Adrenal gland (tissue), 5 donors: ENCODE data around the gene ZCCHC3.

ENCODE experiments used
- POLR2A ChIP-seq, 2 donors: fragments of 450-650 bp; IDR thresholded peaks; one replicate each; pipeline ENCODE4 v1.6.1; 2017; ENCODE audit warnings: antibody characterized with exemption in 2 of 2, mild to moderate bottlenecking in 2 of 2, moderate library complexity in 1 of 2
- TF ChIP-seq, protein P1 (sequence below), 6 experiments: fragments of 450-650 bp in 4 of 6; fragments of 200-600 bp in 2 of 6; sonication (generic) in 1 of 6; IDR thresholded peaks; 1 replicate in 5 of 6; 2 replicates in 1 of 6; pipeline versions ENCODE4 v1.5.1 to v1.8.0; 2016 to 2021; ENCODE audit warnings: antibody characterized with exemption in 6 of 6, mild to moderate bottlenecking in 2 of 6, moderate library complexity in 1 of 6
- donor health status: DM: no; HTN: no; CAD: no.

DNA sequence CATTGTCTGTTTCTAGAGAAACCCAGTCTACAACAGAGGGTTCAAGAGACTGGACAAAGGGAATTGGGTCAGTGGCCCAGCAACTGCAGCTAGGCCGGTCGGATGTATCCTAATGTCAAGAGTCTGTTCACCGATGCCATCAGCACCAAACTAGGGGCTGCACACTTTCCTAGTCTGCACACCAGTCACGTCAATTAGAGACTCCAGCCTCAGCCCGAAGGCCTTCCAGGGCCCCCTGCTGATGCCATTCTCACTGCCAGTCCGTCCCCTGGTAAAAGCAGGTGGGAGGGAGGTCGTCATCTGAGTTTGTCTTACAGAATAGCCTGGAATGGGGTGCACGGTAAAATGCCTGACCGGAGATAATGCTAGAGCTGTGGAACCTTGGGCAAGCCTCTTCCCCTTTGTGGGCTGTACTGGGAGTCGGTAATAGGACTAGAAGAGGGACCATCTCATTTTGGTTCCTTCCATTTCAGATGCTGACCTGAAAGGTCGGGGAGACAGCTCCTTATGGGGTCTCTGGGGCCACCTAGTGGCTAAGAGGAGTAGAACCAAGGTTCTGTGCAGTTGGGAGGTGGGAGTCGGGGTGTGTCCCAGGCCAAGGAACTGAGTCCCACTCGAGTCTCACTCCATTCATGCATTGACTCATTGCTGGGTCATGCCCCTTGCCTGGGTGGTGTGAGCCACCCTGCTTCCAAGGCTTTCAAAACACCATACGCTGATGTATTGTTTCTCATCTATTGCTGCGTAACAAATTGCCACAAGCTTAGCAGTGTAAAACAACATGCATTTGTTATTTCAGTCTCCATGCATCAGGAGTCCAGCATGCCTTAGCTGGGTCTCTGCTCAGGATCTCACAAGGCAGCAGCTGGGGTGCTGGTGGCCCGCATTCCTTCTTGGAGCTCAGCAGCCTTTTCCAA lies 33.1 kb downstream of the ZCCHC3 start:
- TF ChIP-seq, protein P1, sequence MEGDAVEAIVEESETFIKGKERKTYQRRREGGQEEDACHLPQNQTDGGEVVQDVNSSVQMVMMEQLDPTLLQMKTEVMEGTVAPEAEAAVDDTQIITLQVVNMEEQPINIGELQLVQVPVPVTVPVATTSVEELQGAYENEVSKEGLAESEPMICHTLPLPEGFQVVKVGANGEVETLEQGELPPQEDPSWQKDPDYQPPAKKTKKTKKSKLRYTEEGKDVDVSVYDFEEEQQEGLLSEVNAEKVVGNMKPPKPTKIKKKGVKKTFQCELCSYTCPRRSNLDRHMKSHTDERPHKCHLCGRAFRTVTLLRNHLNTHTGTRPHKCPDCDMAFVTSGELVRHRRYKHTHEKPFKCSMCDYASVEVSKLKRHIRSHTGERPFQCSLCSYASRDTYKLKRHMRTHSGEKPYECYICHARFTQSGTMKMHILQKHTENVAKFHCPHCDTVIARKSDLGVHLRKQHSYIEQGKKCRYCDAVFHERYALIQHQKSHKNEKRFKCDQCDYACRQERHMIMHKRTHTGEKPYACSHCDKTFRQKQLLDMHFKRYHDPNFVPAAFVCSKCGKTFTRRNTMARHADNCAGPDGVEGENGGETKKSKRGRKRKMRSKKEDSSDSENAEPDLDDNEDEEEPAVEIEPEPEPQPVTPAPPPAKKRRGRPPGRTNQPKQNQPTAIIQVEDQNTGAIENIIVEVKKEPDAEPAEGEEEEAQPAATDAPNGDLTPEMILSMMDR (IDR thresholded peaks at IDR 0.05): peak; percentile 63 to 86 (median 82)
- no peak for TF ChIP-seq POLR2A (IDR thresholded peaks at IDR 0.05)
